Caco-2 (cell line): ENCODE measurements around the gene ZSCAN1. TPM values are rescaled to one million over a fixed set of nuclear protein-coding genes. Genes with fewer than 3 reads are reported as not detected.

Experiments
- BruUV-seq: library from RNA; stranded (reverse); fragments of 400-500 nt; replicated peaks from 2 replicates; lab custom pipeline; 2021; lab: Mats Ljungman, UMichigan
- CTCF ChIA-PET: fragments of 300-600 bp; sonication (Branson Sonifier 250); formaldehyde crosslinking; loops from one replicate; lab custom pipeline; 2022; ENCODE audit warnings: antibody characterized with exemption; lab: Charles Lee
- POLR2A ChIA-PET: fragments of 300-600 bp; sonication (Branson Sonifier 250); formaldehyde crosslinking; loops from one replicate; lab custom pipeline; 2022; ENCODE audit warnings: antibody characterized with exemption; lab: Charles Lee
- DNase-seq, 2 experiments: peaks; one replicate each; pipeline versions ENCODE4 v3.0.0 to v3.0.0-alpha.2; 2020 to 2022
- H3K27me3 ChIP-seq: replicated peaks from 2 replicates; pipeline ENCODE4 v1.6.0; 2011; ENCODE audit warnings: low read length; ENCODE audit not compliant: control insufficient read depth, insufficient read depth
- H3K36me3 ChIP-seq: 2 replicates; pipeline ENCODE4 v1.5.1; 2011; ENCODE audit warnings: low read length; ENCODE audit not compliant: control insufficient read depth, insufficient read depth
- H3K4me1 ChIP-seq: fragments of 250-450 bp; sonication (Bioruptor Pico); 2 replicates; pipeline ENCODE4 v1.5.1; 2020; ENCODE audit warnings: mild to moderate bottlenecking
- H3K4me3 ChIP-seq: 2 replicates; pipeline ENCODE4 v1.5.1; 2011; ENCODE audit warnings: low read depth, mild to moderate bottlenecking, control low read depth, low read length
- H3K9me3 ChIP-seq: fragments of 250-450 bp; sonication (Bioruptor Pico); 2 replicates; pipeline ENCODE4 v1.5.1; 2020; ENCODE audit warnings: mild to moderate bottlenecking, moderate library complexity
- H3K27ac Mint-ChIP-seq: one replicate; pipeline ENCODE4 v1.8.0; 2022; ENCODE audit warnings: mixed read lengths; ENCODE audit not compliant: unreplicated experiment
- H3K27me3 Mint-ChIP-seq: one replicate; pipeline ENCODE4 v1.8.0; 2022; ENCODE audit warnings: mixed read lengths; ENCODE audit not compliant: insufficient read depth, unreplicated experiment
- H3K36me3 Mint-ChIP-seq: one replicate; pipeline ENCODE4 v1.8.0; 2022; ENCODE audit warnings: mild to moderate bottlenecking, mixed read lengths; ENCODE audit not compliant: insufficient read depth, unreplicated experiment
- H3K4me1 Mint-ChIP-seq: one replicate; pipeline ENCODE4 v1.8.0; 2022; ENCODE audit warnings: low read depth, mixed read lengths; ENCODE audit not compliant: unreplicated experiment
- H3K4me3 Mint-ChIP-seq: one replicate; pipeline ENCODE4 v1.8.0; 2022; ENCODE audit warnings: mild to moderate bottlenecking, moderate library complexity, mixed read lengths; ENCODE audit not compliant: unreplicated experiment
- H3K9me3 Mint-ChIP-seq: one replicate; pipeline ENCODE4 v1.8.0; 2022; ENCODE audit warnings: mixed read lengths; ENCODE audit not compliant: unreplicated experiment
- intact Hi-C: fragments of 100-400 bp; cut with micrococcal nuclease; formaldehyde crosslinking; loops from one replicate; pipeline ENCODE4 v1.10.0; 2022; ENCODE audit not compliant: unreplicated experiment
- total RNA-seq: library from RNA; stranded (reverse); gene quantifications from 2 replicates; pipeline ENCODE4 v1.2.3, GENCODE V29; 2022
- TF ChIP-seq, protein P1 (sequence below), 2 experiments: fragments of 200-600 bp in 1 of 2; IDR thresholded peaks; 1 replicate in 1 of 2; 2 replicates in 1 of 2; pipeline versions ENCODE4 v1.5.1 to v1.8.0; 2011 to 2022; ENCODE audit warnings: antibody characterized with exemption in 1 of 2, control low read depth in 1 of 2, inconsistent platforms in 1 of 2, low read depth in 1 of 2, low read length in 1 of 2, mild to moderate bottlenecking in 1 of 2, moderate library complexity in 1 of 2; ENCODE audit not compliant: insufficient read depth in 1 of 2, severe bottlenecking in 1 of 2, unreplicated experiment in 1 of 2

The ZSCAN1 gene
- total RNA-seq, 1 experiment from 2014 or later = not detected

DNA sequence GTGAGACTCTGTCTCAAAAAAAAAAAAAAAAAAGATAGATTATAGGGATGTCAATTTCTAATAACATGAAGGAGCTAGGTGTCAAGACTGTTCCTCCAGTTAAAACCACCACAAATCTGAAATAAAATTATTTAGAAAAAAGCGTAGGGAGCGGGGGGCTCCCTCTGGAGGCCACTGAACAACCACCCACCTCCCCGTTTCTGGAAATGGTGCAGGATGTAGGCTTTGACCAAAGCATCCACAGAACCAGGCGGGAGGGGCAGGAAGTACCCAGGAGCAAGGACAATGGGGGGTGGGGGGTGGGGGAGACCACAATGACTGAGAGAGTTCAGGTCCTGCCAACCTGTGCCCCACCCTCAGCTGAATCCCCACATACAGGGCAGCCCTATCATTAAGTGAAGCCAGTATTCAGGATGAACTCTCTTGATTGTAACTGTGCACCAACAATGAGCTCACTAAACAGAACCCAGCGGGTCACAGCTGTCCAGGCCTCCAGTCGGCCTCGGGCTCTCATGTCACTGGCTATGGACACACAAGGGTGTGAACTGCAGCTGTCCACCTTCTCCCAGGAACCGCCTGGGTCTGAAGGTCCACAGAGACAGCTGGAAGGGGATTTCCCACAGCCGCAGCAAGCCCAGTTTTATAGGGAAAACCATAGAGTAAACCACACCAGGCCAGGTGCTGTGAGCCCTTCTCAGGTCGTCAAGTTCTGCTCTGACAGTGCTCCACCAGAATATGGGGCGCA lies 57.6 kb downstream of the ZSCAN1 start:
- H3K27me3 ChIP-seq = no peaks in the 10 kb centered on the region
- no peak overlapping the region for H3K4me3 Mint-ChIP-seq
- H3K27me3 Mint-ChIP-seq = no peaks in the 10 kb centered on the region
- no peak overlapping the region for H3K27ac Mint-ChIP-seq
- no peaks in the 10 kb centered on the region for H3K4me1 Mint-ChIP-seq
- peaks cover 11% of the 10 kb centered on the region for H3K9me3 Mint-ChIP-seq
- BruUV-seq = no TSS peak
- no peak overlapping the region for H3K4me3 ChIP-seq
- intact Hi-C loops = no loop called here
- peaks cover 11% of the 10 kb centered on the region for H3K9me3 ChIP-seq
- ChIA-PET POLR2A (no interaction called here), CTCF (interaction anchor here (0.6 kb wide), 1 partner anchor 13 kb away, joined by 3 read pairs; no protein-coding TSS in a partner anchor)
- peaks cover 8% of the 10 kb centered on the region for H3K36me3 Mint-ChIP-seq
- H3K4me1 ChIP-seq = no peaks in the 10 kb centered on the region
- DNase-seq = no peak
- TF ChIP-seq, protein P1, sequence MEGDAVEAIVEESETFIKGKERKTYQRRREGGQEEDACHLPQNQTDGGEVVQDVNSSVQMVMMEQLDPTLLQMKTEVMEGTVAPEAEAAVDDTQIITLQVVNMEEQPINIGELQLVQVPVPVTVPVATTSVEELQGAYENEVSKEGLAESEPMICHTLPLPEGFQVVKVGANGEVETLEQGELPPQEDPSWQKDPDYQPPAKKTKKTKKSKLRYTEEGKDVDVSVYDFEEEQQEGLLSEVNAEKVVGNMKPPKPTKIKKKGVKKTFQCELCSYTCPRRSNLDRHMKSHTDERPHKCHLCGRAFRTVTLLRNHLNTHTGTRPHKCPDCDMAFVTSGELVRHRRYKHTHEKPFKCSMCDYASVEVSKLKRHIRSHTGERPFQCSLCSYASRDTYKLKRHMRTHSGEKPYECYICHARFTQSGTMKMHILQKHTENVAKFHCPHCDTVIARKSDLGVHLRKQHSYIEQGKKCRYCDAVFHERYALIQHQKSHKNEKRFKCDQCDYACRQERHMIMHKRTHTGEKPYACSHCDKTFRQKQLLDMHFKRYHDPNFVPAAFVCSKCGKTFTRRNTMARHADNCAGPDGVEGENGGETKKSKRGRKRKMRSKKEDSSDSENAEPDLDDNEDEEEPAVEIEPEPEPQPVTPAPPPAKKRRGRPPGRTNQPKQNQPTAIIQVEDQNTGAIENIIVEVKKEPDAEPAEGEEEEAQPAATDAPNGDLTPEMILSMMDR (IDR thresholded peaks at IDR 0.05; ENCODE audit: insufficient read depth in 1 of 2, low read depth in 1 of 2, low read length in 1 of 2, severe bottlenecking in 1 of 2, unreplicated experiment in 1 of 2) = no peak
- H3K36me3 ChIP-seq = no peaks in the 10 kb centered on the region

DNA sequence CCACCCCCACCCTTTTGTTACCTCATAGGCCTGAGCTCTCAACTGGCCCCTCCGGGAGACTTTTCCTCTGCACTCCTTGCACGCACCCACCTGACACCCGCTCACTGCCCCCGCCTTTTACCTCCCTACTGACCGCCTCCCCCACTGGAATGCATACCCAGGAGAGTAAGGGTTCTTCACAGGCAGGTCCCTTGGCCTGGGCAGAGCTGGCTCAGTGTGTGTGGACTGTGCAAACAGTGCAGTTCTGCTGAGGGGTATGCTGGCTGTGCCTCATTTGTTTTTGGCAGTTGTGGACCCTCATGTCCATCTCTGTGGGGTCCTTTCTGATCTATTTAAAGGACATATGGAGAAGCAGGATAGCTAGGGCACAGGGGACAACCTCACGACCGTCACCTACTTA lies 59.2 kb downstream of the ZSCAN1 start:
- ChIA-PET CTCF (interaction anchor here (0.6 kb wide), 1 partner anchor 28 kb away, joined by 9 read pairs; no protein-coding TSS in a partner anchor), POLR2A (no interaction called here)
- H3K9me3 ChIP-seq = peaks cover 18% of the 10 kb centered on the region
- no peaks in the 10 kb centered on the region for H3K4me1 Mint-ChIP-seq
- TF ChIP-seq, protein P1 (IDR thresholded peaks at IDR 0.05; ENCODE audit: insufficient read depth in 1 of 2, low read depth in 1 of 2, low read length in 1 of 2, severe bottlenecking in 1 of 2, unreplicated experiment in 1 of 2) = no peak
- intact Hi-C loops = no loop called here
- H3K9me3 Mint-ChIP-seq = peaks cover 23% of the 10 kb centered on the region
- H3K27me3 Mint-ChIP-seq = no peaks in the 10 kb centered on the region
- H3K4me1 ChIP-seq = no peaks in the 10 kb centered on the region
- H3K36me3 ChIP-seq = no peaks in the 10 kb centered on the region
- no peak overlapping the region for H3K27ac Mint-ChIP-seq
- BruUV-seq = no TSS peak
- H3K27me3 ChIP-seq = no peaks in the 10 kb centered on the region
- no peak overlapping the region for H3K4me3 ChIP-seq
- DNase-seq = no peak
- H3K4me3 Mint-ChIP-seq = no peak overlapping the region
- H3K36me3 Mint-ChIP-seq = peaks cover 8% of the 10 kb centered on the region

DNA sequence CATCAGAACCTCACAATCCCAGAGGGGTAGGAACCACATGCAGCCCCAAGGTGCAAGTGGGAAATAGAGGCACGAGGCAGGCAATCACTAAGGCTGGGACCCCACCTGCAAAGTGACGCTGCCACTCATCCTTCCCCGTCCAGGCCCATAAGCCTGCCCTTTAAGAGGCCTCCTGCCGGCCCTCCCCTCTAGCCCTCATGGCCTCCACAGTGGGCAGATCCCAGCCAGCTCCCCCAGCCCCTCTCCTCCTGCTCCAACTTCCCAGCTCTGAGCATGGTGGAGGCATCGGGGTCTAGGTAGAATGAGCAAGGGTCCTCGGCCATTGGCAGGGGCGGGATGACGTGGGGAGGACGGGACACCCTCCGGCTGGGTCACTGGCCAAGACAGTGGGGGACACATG lies 61.5 kb downstream of the ZSCAN1 start:
- Histone ChIP-seq H3K9me3 (peaks cover 28% of the 10 kb centered on the region), H3K27me3 (no peaks in the 10 kb centered on the region), H3K36me3 (no peaks in the 10 kb centered on the region), H3K4me3 (no peak overlapping the region), H3K4me1 (no peaks in the 10 kb centered on the region)
- TF ChIP-seq, protein P1 (IDR thresholded peaks at IDR 0.05; ENCODE audit: insufficient read depth in 1 of 2, low read depth in 1 of 2, low read length in 1 of 2, severe bottlenecking in 1 of 2, unreplicated experiment in 1 of 2) = no peak
- Mint-ChIP-seq H3K27ac (no peak overlapping the region), H3K36me3 (peaks cover 13% of the 10 kb centered on the region), H3K27me3 (no peaks in the 10 kb centered on the region), H3K4me3 (no peak overlapping the region), H3K9me3 (peaks cover 34% of the 10 kb centered on the region), H3K4me1 (no peaks in the 10 kb centered on the region)
- no TSS peak for BruUV-seq
- no peak for DNase-seq
- ChIA-PET POLR2A (no interaction called here), CTCF (no interaction called here)
- intact Hi-C loops = no loop called here
